K562 treated with DMSO at 1 percent for 12 hours (cell line): Measurements from ENCODE around the gene TAPBP. TPM values are rescaled to one million over a fixed set of nuclear protein-coding genes. Genes with fewer than 3 reads are reported as not detected.

Source experiments
- total RNA-seq: library from RNA; unstranded; fragments of 300-600 nt; gene quantifications from 2 replicates; pipeline ENCODE4 v1.2.3, GENCODE V29; 2022; ENCODE audit not compliant: insufficient read depth

Gene TAPBP
- total RNA-seq: 52.5 and 171 TPM in 2 replicates

GRCh38 chr6:33313709-33314514 lies at the start of gene TAPBP:
TSS of gene TAPBP (minus strand) at chr6:33314078. CDS start at chr6:33314041, 37 bp downstream.

DNA sequence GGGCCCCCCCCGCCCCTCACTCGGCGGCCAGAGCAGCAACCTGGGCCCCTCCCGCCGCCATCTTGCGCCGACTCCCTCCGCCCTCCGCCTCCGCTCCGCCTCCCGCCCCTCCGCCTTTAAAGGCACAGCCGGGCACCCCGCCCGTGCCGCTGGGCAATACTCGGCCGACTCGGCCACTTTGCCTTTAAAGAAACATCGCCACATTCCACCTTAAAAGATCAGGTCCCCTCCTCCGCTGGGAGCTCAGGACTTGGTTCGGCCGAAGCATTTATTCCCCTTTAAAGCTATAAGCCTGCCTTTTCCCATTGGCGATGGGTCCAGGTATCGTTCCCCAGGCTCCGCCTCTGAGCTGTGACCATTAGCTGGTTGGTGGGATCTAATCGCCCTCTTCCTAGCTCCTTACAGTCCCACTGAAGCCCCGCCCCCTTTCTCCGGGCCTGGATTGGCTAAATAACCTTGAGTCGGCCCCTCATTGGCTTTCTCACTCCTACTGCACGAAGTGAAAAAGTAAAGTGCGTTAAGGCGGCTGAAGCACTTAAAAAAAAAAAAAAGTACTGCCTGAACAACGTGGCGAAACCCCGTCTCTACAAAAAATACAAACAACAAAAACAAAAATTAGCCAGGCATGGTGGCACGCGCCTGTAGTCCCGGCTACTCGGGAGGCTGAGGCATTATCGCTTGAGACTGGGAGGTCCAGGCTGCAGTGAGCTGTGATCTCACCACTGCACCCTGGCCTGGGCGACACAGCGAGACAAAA lies 4.0 kb upstream of the TAPBP start, which contains the start of gene ZBTB22:
ZBTB22 (minus strand) TSS at position 76 of the 757 bp plus-strand sequence. CDS start 828 bp downstream, outside the sequence.

DNA sequence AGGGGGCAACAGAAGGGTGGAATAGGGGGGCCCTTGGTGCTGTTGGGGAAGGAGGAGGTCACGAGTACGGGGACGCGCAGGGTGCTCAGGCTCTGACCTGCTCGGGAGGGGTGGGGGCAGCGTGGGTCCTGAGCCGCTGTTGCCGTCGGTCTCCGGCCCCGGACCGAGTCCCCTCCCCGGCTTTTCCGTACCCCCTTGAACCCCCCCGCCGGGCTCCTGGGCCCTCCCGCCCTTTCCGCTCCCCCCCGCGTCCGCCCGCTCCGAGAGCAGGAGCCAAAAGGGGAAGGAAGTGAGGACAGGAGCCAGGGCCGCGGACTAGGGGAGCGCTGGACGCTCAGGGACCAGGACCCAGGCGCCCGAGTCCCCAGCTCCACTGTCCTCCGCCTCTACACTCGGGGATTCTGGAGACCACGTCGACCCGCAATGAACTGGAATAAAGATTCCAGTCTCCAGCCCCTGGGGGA lies 15.1 kb downstream of the TAPBP start, which contains the start of gene RGL2:
RGL2 (minus strand) TSS at position 170 of the 464 bp plus-strand sequence. CDS start 332 bp downstream, outside the sequence.

DNA sequence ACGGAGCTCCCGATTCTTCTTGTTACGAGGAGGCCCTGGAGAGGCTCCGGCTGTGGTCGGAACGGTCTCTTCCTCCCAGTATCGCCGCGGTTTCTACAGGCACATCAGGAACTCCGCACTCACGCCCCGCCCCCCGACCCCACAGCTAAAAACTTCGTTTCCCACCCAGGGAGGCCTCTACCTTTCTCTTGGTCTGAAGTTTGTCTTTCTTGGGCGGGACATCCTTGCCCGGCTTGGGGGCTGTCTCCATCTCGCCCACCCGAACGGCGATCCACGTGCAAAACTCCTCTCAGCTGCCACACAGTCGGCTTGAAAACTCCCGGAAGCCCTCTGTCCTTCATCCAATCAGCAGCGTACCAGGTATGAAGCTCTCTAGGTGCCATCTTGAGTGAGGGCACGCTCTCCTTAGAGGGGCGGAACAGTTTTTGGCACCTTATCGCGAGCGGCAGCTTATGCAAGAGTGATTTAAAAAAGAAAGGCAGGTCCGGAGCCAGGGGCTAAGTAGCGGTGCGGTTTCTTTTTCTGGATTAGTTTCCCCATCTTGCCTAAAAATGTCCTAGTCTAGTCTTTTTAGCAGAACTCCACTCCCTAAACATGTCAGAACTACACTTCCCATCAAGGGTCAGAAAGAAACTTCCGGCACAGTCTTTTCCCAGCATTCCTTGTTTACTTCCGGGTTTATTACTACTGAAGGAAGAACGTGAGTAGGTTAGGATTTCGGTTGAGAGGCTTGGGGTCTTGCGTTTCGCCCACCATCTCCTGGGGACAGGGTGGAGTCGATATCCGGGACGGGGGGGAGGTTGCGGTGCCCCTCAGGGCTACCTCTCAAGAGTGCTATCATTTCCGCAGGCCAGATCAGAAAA lies 24.7 kb downstream of the TAPBP start, which contains the start of the genes PFDN6 and WDR46:
PFDN6 (plus strand) TSS at position 681 of the 863 bp plus-strand sequence. CDS start 256 bp downstream, outside the sequence.
WDR46 (minus strand) TSS at position 319 of the 863 bp plus-strand sequence; CDS start at position 250, 69 bp downstream.

GRCh38 chr6:33276864-33277662 lies 36.8 kb downstream of the TAPBP start, which contains the start of gene B3GALT4:
TSS of gene B3GALT4 (plus strand) at chr6:33277123. CDS start at chr6:33277420, 297 bp downstream.

GRCh38 chr6:33271468-33272274 lies 42.2 kb downstream of the TAPBP start, which contains the start of the genes RPS18 and VPS52:
TSS of gene RPS18 (plus strand) at chr6:33272075. CDS start at chr6:33272120, 45 bp downstream.
TSS of gene VPS52 (minus strand) at chr6:33271876. CDS start at chr6:33271675, 201 bp downstream.

Other genes starting within 250 kb of the TAPBP start
- not detected in 2 replicates for gene HLA-DPA1, start 240.4 kb downstream of the TAPBP start, total RNA-seq
- not detected in 2 replicates for gene HLA-DPB1, start 238.1 kb downstream of the TAPBP start, total RNA-seq
- 0.58 and 0.83 TPM in 2 replicates for gene COL11A2, start 121.6 kb downstream of the TAPBP start, total RNA-seq
- gene RXRB, start 113.4 kb downstream of the TAPBP start, total RNA-seq: 28.9 and 37.5 TPM in 2 replicates
- 115 and 152 TPM in 2 replicates for gene SLC39A7, start 113.2 kb downstream of the TAPBP start, total RNA-seq
- 16.8 TPM in 2 replicates for gene HSD17B8, start 109.4 kb downstream of the TAPBP start, total RNA-seq
- 49.0 and 55.3 TPM in 2 replicates for gene RING1, start 105.6 kb downstream of the TAPBP start, total RNA-seq
- gene VPS52, start 42.2 kb downstream of the TAPBP start, total RNA-seq: 24.9 and 42.0 TPM in 2 replicates
- 11,156 and 15,789 TPM in 2 replicates for gene RPS18, start 42.0 kb downstream of the TAPBP start, total RNA-seq
- 3.2 and 4.5 TPM in 2 replicates for gene B3GALT4, start 37.0 kb downstream of the TAPBP start, total RNA-seq
- 48.0 and 55.6 TPM in 2 replicates for gene WDR46, start 24.8 kb downstream of the TAPBP start, total RNA-seq
- 137 and 173 TPM in 2 replicates for gene PFDN6, start 24.5 kb downstream of the TAPBP start, total RNA-seq
- gene RGL2, start 15.1 kb downstream of the TAPBP start, total RNA-seq: 19.0 and 32.5 TPM in 2 replicates
- gene ZBTB22, start 3.7 kb upstream of the TAPBP start, total RNA-seq: 10.6 and 12.5 TPM in 2 replicates
- 44.7 and 61.3 TPM in 2 replicates for gene DAXX, start 8.9 kb upstream of the TAPBP start, total RNA-seq
- gene KIFC1, start 77.7 kb upstream of the TAPBP start, total RNA-seq: 91.7 and 119 TPM in 2 replicates
- 62.9 and 79.9 TPM in 2 replicates for gene PHF1, start 96.9 kb upstream of the TAPBP start, total RNA-seq
- gene CUTA, start 104.0 kb upstream of the TAPBP start, total RNA-seq: 427 and 491 TPM in 2 replicates
- 1.1 and 10.1 TPM in 2 replicates for gene SYNGAP1, start 106.0 kb upstream of the TAPBP start, total RNA-seq
- 7.0 and 13.1 TPM in 2 replicates for gene ZBTB9, start 140.5 kb upstream of the TAPBP start, total RNA-seq